T-helper 1 cell treated with Interleukin-12 subunit alpha and Interleukin-12 subunit beta and Interleukin-4 antibody, amounts not matched to agents 30 ng/mL and 1 ng/mL, for 36 hours (primary cell): Measurements from ENCODE around the gene VSTM2B. TPM values are rescaled to one million over a fixed set of nuclear protein-coding genes. Genes with fewer than 3 reads are reported as not detected.

Experiments
- intact Hi-C: fragments of 100-400 bp; cut with micrococcal nuclease; formaldehyde crosslinking; loops from one replicate; pipeline ENCODE4 v1.15.1; 2024
- total RNA-seq: library from RNA; stranded (reverse); gene quantifications from 2 replicates; pipeline ENCODE4 v1.2.3, GENCODE V29; 2022

The VSTM2B gene
- not detected in 2 replicates for total RNA-seq

DNA sequence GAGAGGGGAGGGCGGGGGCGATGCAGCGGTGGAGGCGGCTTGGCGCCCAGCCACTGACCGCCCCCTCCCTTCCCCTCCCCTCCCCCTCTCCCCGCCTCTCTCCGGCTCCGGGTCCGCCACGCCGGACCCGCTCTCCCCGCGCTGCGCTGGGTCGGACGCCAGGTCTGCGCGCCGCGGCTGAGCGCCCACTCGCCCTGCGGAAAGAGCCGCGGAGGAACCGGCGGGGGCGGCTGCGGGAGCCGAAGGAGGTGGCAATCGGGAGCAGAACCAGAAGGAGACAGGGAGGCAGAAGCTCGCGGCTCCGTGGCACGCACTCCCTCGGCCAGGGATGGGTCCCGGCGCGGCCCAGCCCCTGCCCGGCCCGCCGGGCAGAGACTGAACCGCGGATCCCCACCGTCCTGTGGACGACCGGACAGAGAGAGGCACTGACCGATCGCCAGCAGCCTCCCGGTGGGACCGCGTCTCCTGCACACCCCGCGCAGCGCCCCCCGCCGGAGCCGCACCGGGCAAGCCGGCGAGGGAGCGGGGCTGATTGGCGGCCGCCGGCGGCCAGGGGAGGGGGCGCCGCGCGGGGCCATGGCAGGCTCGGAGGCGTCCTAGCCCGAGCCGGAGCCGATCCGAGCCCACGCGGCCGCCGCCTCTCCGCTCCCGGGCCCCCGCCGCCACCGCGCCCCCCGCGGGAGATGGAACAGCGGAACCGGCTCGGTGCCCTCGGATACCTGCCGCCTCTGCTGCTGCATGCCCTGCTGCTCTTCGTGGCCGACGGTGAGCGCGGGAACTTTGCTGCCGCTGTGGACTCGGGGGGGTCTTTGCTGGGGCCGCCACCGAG is at the start of gene VSTM2B:
Gene VSTM2B (plus strand): TSS at position 94 of the 829 bp plus-strand sequence. CDS start 590 bp downstream, at position 684.
- intact Hi-C loops: loop anchor here (5.0 kb wide), 1 partner anchor 701 kb away; no protein-coding TSS in a partner anchor

- intact Hi-C loops: no loop called here
These were observed 49.3 kb upstream of the VSTM2B start for GRCh38 chr19:29476528-29476927.

DNA sequence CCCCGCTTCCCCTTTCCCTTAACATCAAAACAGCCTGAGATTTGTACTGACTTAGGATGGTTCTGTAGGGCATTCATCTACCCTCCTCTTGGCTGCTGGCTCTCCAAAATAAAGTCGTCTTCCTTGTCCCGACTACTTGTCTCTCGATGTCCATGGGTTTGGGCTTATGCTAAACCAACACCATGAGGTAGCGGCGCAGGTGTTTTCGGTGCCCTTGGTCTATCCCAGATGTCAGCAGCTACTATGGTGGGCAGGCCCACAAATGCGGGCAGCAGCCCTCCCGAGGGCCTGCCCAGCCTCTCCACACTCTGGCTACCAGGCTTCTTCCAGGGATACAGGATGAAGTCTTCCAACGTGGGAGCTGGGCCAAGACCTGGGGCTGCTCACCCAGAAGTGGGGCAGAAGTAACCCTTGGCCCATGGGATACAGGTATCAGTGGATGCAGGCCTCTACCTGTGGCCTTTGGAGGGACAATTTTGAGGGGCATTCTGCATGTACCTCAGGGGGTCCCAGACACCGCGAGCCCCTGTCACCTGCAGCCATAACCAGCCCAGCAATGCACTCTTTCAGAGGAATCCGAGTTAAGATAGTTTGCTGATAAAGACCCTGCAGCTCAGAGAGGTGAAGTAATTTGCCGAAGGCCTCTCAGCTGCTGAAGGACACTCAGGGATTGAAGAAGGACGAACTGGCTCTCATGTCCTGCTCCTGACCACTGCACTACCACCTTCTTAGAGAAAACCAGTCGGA is 47.8 kb upstream of the VSTM2B start:
- intact Hi-C loops: no loop called here

- intact Hi-C loops: no loop called here
These were observed 46.9 kb upstream of the VSTM2B start for GRCh38 chr19:29478578-29479565.

DNA sequence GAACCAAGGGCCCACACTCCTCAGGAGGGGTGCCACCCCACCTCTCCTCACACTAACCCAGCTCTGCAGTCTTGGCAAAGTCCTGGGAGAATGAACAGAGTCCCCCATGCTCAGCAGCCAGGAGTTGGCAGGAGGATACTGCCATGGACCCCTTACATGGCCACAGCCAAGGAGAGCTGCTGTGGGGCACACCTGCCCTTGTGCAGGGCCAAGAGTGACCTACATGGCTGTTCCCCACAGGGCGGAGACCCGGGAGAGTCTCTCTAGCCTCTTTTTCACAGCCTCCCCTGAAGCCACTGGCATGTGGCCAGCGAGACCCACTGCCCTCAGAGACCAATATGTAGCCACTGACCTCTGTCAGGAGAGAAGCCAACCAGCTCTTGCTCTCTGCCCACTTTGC is 45.9 kb upstream of the VSTM2B start:
- intact Hi-C loops: no loop called here

- intact Hi-C loops: no loop called here
These were observed 45.3 kb upstream of the VSTM2B start for GRCh38 chr19:29480507-29480906.

DNA sequence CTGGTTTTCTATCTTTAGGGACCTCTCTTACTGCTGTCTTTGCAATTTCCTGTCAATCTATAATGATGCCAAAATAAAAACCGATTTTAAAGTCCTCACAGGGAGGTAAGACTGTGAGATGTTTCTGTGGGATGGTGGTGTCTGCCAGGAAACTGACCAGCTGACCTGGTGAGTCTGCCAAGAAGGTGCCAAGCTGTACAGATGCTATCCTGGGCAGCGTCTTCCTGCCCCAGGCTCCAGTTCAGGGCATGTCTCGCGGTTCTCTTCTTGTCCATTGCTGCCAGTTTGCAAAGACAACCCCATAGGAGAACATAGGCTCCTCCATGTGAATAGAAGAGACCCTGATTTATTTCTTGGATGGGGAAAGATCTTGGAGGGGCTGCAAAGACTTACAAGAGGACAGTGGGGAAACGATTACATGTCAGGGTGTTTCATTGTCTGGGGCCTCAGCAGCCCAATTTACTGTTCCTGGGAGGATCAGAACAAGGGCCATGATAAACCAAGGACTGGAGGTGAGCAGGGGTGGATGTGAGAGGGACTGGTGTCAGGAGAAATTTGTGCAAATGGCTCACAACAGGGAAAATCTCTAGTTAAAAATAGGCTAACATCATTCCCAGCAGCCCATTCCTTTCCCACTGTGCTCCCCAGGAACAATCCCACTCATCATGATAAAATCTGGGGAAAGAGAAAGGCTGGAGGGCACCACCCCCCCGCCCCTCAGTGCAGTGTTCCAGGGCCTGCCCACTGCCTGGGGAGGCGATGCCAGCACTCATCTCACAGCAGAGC is 42.7 kb upstream of the VSTM2B start:
- intact Hi-C loops: no loop called here

- intact Hi-C loops: no loop called here
These were observed 42.2 kb upstream of the VSTM2B start for GRCh38 chr19:29483641-29483920.

- intact Hi-C loops: no loop called here
These were observed 41.7 kb upstream of the VSTM2B start for GRCh38 chr19:29483944-29484581.

- intact Hi-C loops: loop anchor here (5.0 kb wide), 1 partner anchor 303 kb away; no protein-coding TSS in a partner anchor
These were observed 40.9 kb upstream of the VSTM2B start for GRCh38 chr19:29484876-29485275.

DNA sequence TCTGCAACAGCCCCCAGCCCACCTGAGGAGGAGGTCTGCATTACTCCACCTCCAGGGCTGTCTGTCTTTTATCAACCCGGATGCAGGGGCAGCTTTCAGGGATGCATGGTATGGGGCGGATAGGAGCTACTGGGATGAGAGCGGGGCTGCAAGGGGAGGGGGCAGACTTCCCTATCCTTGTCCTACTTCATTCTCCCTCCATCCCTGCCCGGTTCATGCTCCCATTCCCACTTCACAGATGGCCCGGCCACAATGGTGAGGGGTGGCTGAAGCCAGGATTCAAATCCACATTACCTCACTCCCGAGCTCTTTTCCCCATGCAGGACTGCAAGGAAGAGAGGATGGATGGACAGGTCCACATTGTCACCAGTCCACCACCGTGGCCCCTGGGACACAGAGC is 40.5 kb upstream of the VSTM2B start:
- intact Hi-C loops: loop anchor here (5.0 kb wide), 1 partner anchor 303 kb away; no protein-coding TSS in a partner anchor

- intact Hi-C loops: loop anchor here (5.0 kb wide), 1 partner anchor 305 kb away; no protein-coding TSS in a partner anchor
These were observed 38.8 kb upstream of the VSTM2B start for GRCh38 chr19:29486961-29487360.

- intact Hi-C loops: loop anchor here (5.0 kb wide), 1 partner anchor 305 kb away; no protein-coding TSS in a partner anchor
These were observed 38.4 kb upstream of the VSTM2B start for GRCh38 chr19:29487432-29487831.

DNA sequence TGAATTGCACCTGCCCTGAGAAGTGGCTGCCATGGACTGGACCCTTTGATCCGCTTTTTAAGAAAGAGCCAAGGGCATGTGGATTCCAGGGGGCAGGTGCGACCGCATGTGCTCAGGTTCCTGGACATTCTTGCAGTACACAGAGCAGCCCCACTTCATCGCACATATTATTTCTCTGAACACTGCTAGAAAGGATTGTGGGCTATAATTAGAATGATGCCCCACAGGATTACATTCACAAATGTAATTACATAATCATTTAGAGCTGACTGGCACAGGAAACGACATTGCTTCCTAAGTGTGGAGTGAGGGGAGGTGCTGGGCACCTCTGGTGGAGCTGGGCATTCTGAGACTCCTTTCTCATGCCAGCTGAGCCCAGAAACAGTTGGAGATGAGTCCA is 37.5 kb upstream of the VSTM2B start:
- intact Hi-C loops: loop anchor here (5.0 kb wide), 1 partner anchor 306 kb away; no protein-coding TSS in a partner anchor

- intact Hi-C loops: loop anchor here (5.0 kb wide), 1 partner anchor 307 kb away; no protein-coding TSS in a partner anchor
These were observed 36.4 kb upstream of the VSTM2B start for GRCh38 chr19:29489172-29489951.

DNA sequence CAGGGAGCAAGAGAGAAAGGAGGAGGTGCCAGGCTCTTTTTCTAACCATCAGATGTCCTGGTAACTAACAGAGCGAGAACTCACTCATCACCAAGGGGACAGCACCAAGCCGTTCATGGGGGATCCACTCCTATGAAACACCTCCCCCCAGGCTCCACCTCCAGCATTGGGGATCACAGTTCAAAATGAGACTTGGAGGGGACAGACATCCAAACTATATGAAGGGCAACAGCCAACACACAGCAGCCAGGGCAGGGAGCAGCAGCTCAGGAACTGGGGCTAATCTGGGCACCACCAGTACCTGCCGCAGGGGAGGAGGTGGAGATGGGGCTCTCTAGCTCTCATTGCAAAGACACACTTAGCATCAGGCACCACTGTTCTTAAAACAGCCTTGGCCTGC is 34.3 kb upstream of the VSTM2B start:
- intact Hi-C loops: no loop called here

- intact Hi-C loops: no loop called here
These were observed 33.7 kb upstream of the VSTM2B start for GRCh38 chr19:29491995-29492577.

DNA sequence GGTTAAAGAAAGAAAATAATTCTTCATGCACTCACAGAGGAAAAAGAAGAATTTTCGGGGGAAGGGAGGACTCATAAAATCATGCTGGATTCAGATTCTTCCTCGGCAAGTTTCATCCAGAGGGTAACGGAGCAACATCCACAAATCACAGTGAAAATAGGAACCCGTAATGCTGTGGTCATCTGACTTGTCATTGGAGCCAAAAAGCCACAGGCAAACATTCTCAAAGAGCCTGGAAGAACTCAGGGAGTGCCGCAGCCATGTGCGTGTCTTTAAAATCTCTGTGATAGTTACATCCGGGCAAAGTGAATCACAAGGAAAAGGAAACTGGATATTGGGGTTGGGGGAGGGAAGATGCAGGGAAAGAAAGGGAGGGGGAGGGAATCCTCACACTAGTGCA is 33.0 kb upstream of the VSTM2B start:
- intact Hi-C loops: no loop called here

GRCh38 chr19:29495091-29495490 is 30.7 kb upstream of the VSTM2B start:
- intact Hi-C loops: no loop called here
